HepG2 (cell line): Measurements from ENCODE around the gene FYTTD1. TPM values are rescaled to one million over a fixed set of nuclear protein-coding genes. Genes with fewer than 3 reads are reported as not detected.

Experiments used
- KAT2B ChIP-seq: fragments of 150-350 bp; IDR thresholded peaks from 2 replicates; pipeline ENCODE4 v1.6.1; 2014; ENCODE audit warnings: low read depth, low read length, borderline replicate concordance
- ZBTB40 ChIP-seq, 2 experiments: fragments of 450-650 bp in 1 of 2; sonication (generic) in 1 of 2; formaldehyde crosslinking in 1 of 2; IDR thresholded peaks; 2 replicates each; pipeline versions ENCODE4 v1.6.1 to v1.8.0; 2016 to 2022; ENCODE audit warnings: antibody characterized with exemption in 1 of 2, mild to moderate bottlenecking in 1 of 2, missing genetic modification reagents in 1 of 2
- ZNF749 ChIP-seq: sonication (generic); formaldehyde crosslinking; IDR thresholded peaks from 2 replicates; pipeline ENCODE4 v1.8.0; 2022; ENCODE audit warnings: mild to moderate bottlenecking, missing genetic modification reagents, moderate library complexity, borderline replicate concordance
- ZNF891 ChIP-seq: sonication (generic); formaldehyde crosslinking; IDR thresholded peaks from 2 replicates; pipeline ENCODE4 v1.5.0; 2020; ENCODE audit warnings: mild to moderate bottlenecking, missing genetic modification reagents
- polyA plus RNA-seq, 8 experiments: library from polyadenylated mRNA; depleted of rRNA in 3 of 8; stranded (reverse) in 7 of 8; unstranded in 1 of 8; fragments of >200 nt; fragmentation: Illumina TruSeq in 4 of 8; extraction: Trizol in 4 of 8; gene quantifications; 2 replicates each; pipeline versions ENCODE4 v1.2.1 to v1.2.3, GENCODE V29; 2011 to 2016; ENCODE audit warnings: low read depth in 4 of 8, missing spikeins in 1 of 8, mixed read lengths in 1 of 8; ENCODE audit not compliant: insufficient read depth in 1 of 8
- total RNA-seq, 5 experiments: library from RNA; depleted of rRNA; stranded (reverse); fragments of >200 nt; fragmentation: Illumina TruSeq; extraction: Trizol; gene quantifications; 2 replicates each; pipeline ENCODE4 v1.2.3, GENCODE V29; 2016; ENCODE audit warnings: low read depth in 1 of 5

FYTTD1 gene
- total and polyA plus RNA-seq, 2 of the 13 experiments (the other 11 are each of a cell fraction or from before 2014, with no cell fraction given): 6.5 to 28.8 TPM

- TF ChIP-seq ZBTB40 (IDR thresholded peaks at IDR 0.05) (no peak), ZBTB40 (CRISPR knock-in tag; IDR thresholded peaks at IDR 0.05) (no peak), ZNF891 (CRISPR knock-in tag) (no peak), KAT2B (no peak), ZNF749 (CRISPR knock-in tag) (no peak)
Measured at GRCh38 chr3:197836244-197836643, 86.6 kb downstream of the FYTTD1 start (continued).

Other genes with a start within 250 kb of the FYTTD1 start
- gene BDH1, start 193.9 kb upstream of the FYTTD1 start, total RNA-seq (2016; rRNA removed; fragmentation: Illumina TruSeq; extraction: Trizol): 21.2 and 26.9 TPM in 2 replicates
- 71.9 and 88.5 TPM in 2 replicates for gene BDH1, start 193.9 kb upstream of the FYTTD1 start, polyA plus RNA-seq (2011; rRNA removed)
- 4.8 and 5.2 TPM in 2 replicates for gene RUBCN, start 13.0 kb upstream of the FYTTD1 start, total RNA-seq (2016; rRNA removed; fragmentation: Illumina TruSeq; extraction: Trizol)
- gene RUBCN, start 13.0 kb upstream of the FYTTD1 start, polyA plus RNA-seq (2011; rRNA removed): 6.5 and 8.1 TPM in 2 replicates
- 25.5 and 37.8 TPM in 2 replicates for gene LRCH3, start 41.4 kb downstream of the FYTTD1 start, total RNA-seq (2016; rRNA removed; fragmentation: Illumina TruSeq; extraction: Trizol)
- 96.6 and 103 TPM in 2 replicates for gene LRCH3, start 41.4 kb downstream of the FYTTD1 start, polyA plus RNA-seq (2011; rRNA removed)
- 1,582 and 1,828 TPM in 2 replicates for gene RPL35A, start 200.3 kb downstream of the FYTTD1 start, total RNA-seq (2016; rRNA removed; fragmentation: Illumina TruSeq; extraction: Trizol)
- gene RPL35A, start 200.3 kb downstream of the FYTTD1 start, polyA plus RNA-seq (2011; rRNA removed): 821 and 1,001 TPM in 2 replicates
- 1.1 and 1.2 TPM in 2 replicates for gene LMLN, start 210.3 kb downstream of the FYTTD1 start, total RNA-seq (2016; rRNA removed; fragmentation: Illumina TruSeq; extraction: Trizol)
- 1.6 and 1.8 TPM in 2 replicates for gene LMLN, start 210.3 kb downstream of the FYTTD1 start, polyA plus RNA-seq (2011; rRNA removed)